NCI-H1694 (cell line): ENCODE measurements around the gene VKORC1L1.
"Not testable (repeated sequence)": the region's sequence is repeated elsewhere in the genome, so short reads cannot be mapped to it uniquely, and the experiment has no call there.

Source experiments
- DNase-seq: peaks from one replicate; lab custom pipeline; 2025; lab: John Stamatoyannopoulos, UW

VKORC1L1 gene

GRCh38 chr7:65978891-65979582, 106.2 kb downstream of the VKORC1L1 start:
- no peak for DNase-seq

- DNase-seq: no peak
Measured at GRCh38 chr7:65979583-65980477, 107.0 kb downstream of the VKORC1L1 start.

GRCh38 chr7:65980478-65981250, 107.8 kb downstream of the VKORC1L1 start:
- no peak for DNase-seq

DNA sequence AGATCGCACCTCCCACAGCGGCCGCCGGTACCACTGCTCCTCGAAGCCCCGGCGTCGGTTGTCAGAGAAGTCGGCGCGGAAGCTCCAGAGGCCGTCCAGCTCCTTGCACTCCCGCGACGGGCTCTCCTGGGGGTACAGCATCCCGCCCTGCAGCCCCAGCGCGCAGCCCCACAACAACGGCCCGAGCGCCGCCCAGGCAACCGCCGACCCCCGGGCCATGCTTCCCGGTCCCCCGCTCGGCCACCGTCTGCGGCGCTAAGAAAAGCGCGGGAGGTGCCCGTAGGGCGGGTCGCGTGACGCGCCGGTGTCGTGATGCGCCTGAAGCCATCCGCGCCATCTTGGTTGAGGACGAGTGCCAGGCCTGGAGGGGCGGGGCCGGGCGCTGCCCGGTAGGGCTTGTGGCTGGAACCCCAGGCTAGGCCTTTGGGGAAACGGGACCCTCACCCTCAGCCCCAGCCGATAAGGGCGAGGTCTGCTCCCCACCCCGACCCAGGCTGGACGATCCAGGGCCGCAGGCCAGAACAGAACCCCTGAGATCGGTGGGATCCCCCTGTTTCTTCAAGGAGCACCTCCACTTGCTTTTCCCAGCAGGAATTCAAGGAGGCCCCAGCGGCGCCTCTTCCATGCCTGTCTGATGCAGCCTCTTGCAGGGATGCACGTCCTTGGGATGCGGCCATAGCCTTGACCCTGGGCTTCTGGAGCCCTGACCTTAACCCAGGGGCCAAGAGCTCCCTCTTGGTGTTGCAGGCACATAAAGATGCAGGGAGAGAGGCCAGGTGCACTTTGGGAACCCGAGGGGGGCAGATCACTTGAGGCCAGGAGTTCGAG, 109.3 kb downstream of the VKORC1L1 start, which contains the start of gene GUSB:
TSS of gene GUSB (minus strand) at position 249 of the 828 bp plus-strand sequence. CDS start at position 219, 30 bp downstream.
- peak; percentile 78 for DNase-seq

- no peak for DNase-seq
Measured at GRCh38 chr7:65983965-65984658, 111.2 kb downstream of the VKORC1L1 start.

DNA sequence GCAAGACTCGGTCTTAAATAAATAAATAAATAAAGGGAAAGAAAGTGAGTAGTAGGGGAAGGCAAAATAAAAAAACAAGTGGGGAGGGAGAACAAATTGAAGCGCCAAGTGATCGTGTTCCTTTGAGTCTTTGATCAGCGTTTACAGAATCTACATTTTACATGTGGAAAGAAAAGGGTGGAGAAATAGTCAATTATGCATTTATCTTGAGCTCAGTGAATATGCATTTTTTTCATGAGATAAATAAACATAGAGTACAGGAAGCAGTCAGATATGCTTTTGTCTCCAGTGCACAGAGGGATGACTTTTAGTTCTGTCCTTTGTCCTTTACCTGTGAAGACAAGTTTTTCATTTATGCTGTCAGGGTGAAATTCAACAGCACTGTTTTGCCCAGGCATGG, 115.2 kb downstream of the VKORC1L1 start:
- DNase-seq: no peak

- not testable (repeated sequence) for DNase-seq
Measured at GRCh38 chr7:65988503-65988902, 115.6 kb downstream of the VKORC1L1 start.

- DNase-seq: no peak
Measured at GRCh38 chr7:65989694-65990080, 116.8 kb downstream of the VKORC1L1 start.

DNA sequence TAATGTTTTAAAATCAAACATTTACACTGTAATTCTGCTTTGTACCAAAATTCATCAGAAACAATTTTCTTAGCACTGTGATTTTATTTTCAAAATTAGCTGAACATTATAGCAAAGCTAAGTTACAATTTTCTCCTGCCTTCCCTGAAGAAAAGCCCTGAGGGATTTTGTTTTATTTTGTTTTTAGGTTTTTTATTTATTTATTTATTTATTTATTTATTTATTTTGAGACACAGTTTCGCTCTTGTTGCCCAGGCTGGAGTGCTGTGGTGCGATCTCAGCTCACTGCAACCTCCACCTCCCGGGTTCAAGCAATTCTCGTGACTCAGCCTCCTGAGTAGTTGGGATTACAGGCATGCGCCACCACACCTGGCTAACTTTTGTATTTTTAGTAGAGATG, 119.0 kb downstream of the VKORC1L1 start:
- DNase-seq: not testable (repeated sequence)

- no peak for DNase-seq
Measured at GRCh38 chr7:65992526-65992925, 119.7 kb downstream of the VKORC1L1 start.

- not testable (repeated sequence) for DNase-seq
Measured at GRCh38 chr7:65994984-65995383, 122.1 kb downstream of the VKORC1L1 start.

DNA sequence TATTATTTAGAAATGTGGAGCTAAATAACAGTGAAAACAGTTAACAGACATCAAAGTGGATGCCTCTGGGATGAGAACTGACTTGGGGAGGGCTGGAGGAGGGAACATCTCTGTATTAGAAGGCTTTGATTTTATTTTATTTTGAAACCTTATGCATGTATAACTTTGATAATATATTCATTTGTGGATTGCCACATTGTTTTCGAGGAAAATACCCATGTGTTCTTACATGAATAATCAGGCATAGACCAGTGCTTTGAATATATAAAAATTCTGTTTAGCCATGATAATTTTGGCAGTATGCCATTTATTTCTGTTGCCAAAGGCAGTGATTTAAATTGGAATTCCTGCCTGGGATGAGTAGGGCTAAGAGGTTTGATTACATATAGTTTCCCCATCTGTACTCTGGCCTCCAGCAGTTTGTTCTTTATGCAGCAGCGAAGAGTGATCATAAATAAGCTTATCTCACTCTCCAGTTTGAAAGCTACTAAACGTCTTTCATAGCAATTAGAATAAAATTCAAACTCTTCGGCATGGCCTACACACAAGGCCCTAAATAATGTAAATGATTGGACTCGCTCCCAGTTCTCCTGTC, 128.0 kb downstream of the VKORC1L1 start:
- DNase-seq: not testable (repeated sequence)

DNA sequence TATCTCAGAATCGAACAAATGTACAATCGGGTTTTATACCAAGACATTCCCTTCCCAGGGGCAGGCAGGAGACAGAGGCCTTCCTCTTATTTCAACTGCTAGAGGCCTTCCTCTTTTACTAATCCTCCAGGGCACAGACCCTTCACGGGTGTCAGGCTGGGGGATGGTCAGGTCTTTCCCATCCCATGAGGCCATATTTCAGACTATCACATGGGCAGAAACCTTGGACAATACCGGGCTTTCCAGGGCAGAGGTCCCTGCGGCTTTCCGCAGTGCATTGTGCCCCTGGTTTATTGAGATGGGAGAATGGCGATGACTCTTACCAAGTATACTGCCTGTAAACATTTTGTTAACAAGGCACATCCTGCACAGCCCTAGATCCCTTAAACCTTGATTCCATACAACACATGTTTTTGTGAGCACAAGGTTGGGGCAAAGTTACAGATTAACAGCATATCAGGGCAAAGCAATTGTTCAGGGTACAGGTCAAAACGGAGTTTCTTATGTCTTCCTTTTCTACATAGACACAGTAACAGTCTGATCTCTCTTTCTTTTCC, 132.3 kb downstream of the VKORC1L1 start:
- DNase-seq: not testable (repeated sequence)

DNA sequence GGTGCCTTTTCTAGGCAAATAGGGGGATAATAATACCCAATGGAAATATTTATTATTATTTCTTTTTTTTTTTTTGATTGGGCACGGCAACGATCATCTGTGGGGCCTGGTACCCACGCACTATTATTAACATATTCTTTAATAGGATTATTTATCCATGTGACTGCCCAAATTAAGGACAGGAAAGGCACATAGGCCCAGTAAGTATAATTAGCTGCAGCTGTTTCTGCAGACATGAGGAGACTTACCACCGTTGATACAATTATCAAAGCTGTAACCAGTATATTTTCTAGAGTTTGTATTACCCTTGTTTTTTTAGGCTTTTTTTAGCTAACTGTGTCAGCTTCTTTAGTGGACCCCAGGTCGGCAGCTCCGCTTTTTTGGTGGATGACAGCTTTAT, 134.4 kb downstream of the VKORC1L1 start:
- no peak for DNase-seq
